Measurements from ENCODE around the gene PRKAR1B. TPM values are rescaled to one million over a fixed set of nuclear protein-coding genes. Genes with fewer than 3 reads are reported as not detected.

The PRKAR1B gene
- total and polyA plus RNA-seq, 2 donors, result 12.3 to 13.7 TPM

- WGBS, result 88% methylated on average over 17 of the region's 17 CpGs
Observed at GRCh38 chr7:596819-597182, 130.3 kb downstream of the PRKAR1B start.

GRCh38 chr7:596071-596818 is 130.8 kb downstream of the PRKAR1B start:
- no peak overlapping the region for H3K27ac ChIP-seq (ENCODE audit: low read depth)
- no peak for DNase-seq (ENCODE audit: extremely low spot score)
- no peaks in the 10 kb centered on the region for H3K4me1 ChIP-seq (ENCODE audit: insufficient read depth)
- 96% methylated on average over 30 of the region's 30 CpGs for WGBS
- H3K4me3 ChIP-seq (ENCODE audit: low read depth, low read length), result no peak overlapping the region
- no peaks in the 10 kb centered on the region for H3K36me3 ChIP-seq (ENCODE audit: insufficient read depth)

More at GRCh38 chr7:596819-597182, 130.3 kb downstream of the PRKAR1B start:
- H3K4me3 ChIP-seq (ENCODE audit: low read depth, low read length), result no peak overlapping the region
- no peaks in the 10 kb centered on the region for H3K36me3 ChIP-seq (ENCODE audit: insufficient read depth)
- H3K27ac ChIP-seq (ENCODE audit: low read depth), result no peak overlapping the region
- no peaks in the 10 kb centered on the region for H3K4me1 ChIP-seq (ENCODE audit: insufficient read depth)
- DNase-seq (ENCODE audit: extremely low spot score), result no peak

- no peak overlapping the region for H3K4me3 ChIP-seq (ENCODE audit: low read depth, low read length)
- no peaks in the 10 kb centered on the region for H3K36me3 ChIP-seq (ENCODE audit: insufficient read depth)
- no peak overlapping the region for H3K27ac ChIP-seq (ENCODE audit: low read depth)
- 93% methylated on average over 10 of the region's 10 CpGs for WGBS
- DNase-seq (ENCODE audit: extremely low spot score), result no peak
- H3K4me1 ChIP-seq (ENCODE audit: insufficient read depth), result no peaks in the 10 kb centered on the region
Observed at GRCh38 chr7:595621-596010, 131.5 kb downstream of the PRKAR1B start.

GRCh38 chr7:594920-595620 is 132.0 kb downstream of the PRKAR1B start:
- 96% methylated on average over 29 of the region's 29 CpGs for WGBS

GRCh38 chr7:594212-594913 is 132.7 kb downstream of the PRKAR1B start:
- no peaks in the 10 kb centered on the region for H3K4me1 ChIP-seq (ENCODE audit: insufficient read depth)
- WGBS, result 95% methylated on average over 16 of the region's 16 CpGs
- no peak overlapping the region for H3K27ac ChIP-seq (ENCODE audit: low read depth)
- DNase-seq (ENCODE audit: extremely low spot score), result no peak
- no peak overlapping the region for H3K4me3 ChIP-seq (ENCODE audit: low read depth, low read length)
- no peaks in the 10 kb centered on the region for H3K36me3 ChIP-seq (ENCODE audit: insufficient read depth)

More at GRCh38 chr7:594920-595620, 132.0 kb downstream of the PRKAR1B start:
- no peak for DNase-seq (ENCODE audit: extremely low spot score)
- Histone ChIP-seq H3K4me3 (ENCODE audit: low read depth, low read length) (no peak overlapping the region), H3K27ac (ENCODE audit: low read depth) (no peak overlapping the region), H3K36me3 (ENCODE audit: insufficient read depth) (no peaks in the 10 kb centered on the region), H3K4me1 (ENCODE audit: insufficient read depth) (no peaks in the 10 kb centered on the region)

- Histone ChIP-seq H3K27ac (ENCODE audit: low read depth) (no peak overlapping the region), H3K4me3 (ENCODE audit: low read depth, low read length) (no peak overlapping the region), H3K4me1 (ENCODE audit: insufficient read depth) (no peaks in the 10 kb centered on the region), H3K36me3 (ENCODE audit: insufficient read depth) (no peaks in the 10 kb centered on the region)
- 83% methylated on average over 34 of the region's 34 CpGs for WGBS
- DNase-seq (ENCODE audit: extremely low spot score), result no peak
Observed at GRCh38 chr7:593324-594115, 133.6 kb downstream of the PRKAR1B start.

- DNase-seq (ENCODE audit: extremely low spot score), result no peak
- H3K27ac ChIP-seq (ENCODE audit: low read depth), result no peak overlapping the region
- H3K4me1 ChIP-seq (ENCODE audit: insufficient read depth), result no peaks in the 10 kb centered on the region
- H3K4me3 ChIP-seq (ENCODE audit: low read depth, low read length), result no peak overlapping the region
- H3K36me3 ChIP-seq (ENCODE audit: insufficient read depth), result no peaks in the 10 kb centered on the region
- WGBS, result 96% methylated on average over 42 of the region's 42 CpGs
Observed at GRCh38 chr7:591856-592628, 135.0 kb downstream of the PRKAR1B start.

- no peak for DNase-seq (ENCODE audit: extremely low spot score)
- WGBS, result 67% methylated on average over 45 of the region's 45 CpGs
- no peak overlapping the region for H3K27ac ChIP-seq (ENCODE audit: low read depth)
- no peak overlapping the region for H3K4me3 ChIP-seq (ENCODE audit: low read depth, low read length)
- no peaks in the 10 kb centered on the region for H3K36me3 ChIP-seq (ENCODE audit: insufficient read depth)
- H3K4me1 ChIP-seq (ENCODE audit: insufficient read depth), result no peaks in the 10 kb centered on the region
Observed at GRCh38 chr7:590731-591551, 136.1 kb downstream of the PRKAR1B start.

- no peaks in the 10 kb centered on the region for H3K36me3 ChIP-seq (ENCODE audit: insufficient read depth)
- H3K27ac ChIP-seq (ENCODE audit: low read depth), result no peak overlapping the region
- H3K4me1 ChIP-seq (ENCODE audit: insufficient read depth), result no peaks in the 10 kb centered on the region
- no peak overlapping the region for H3K4me3 ChIP-seq (ENCODE audit: low read depth, low read length)
- DNase-seq (ENCODE audit: extremely low spot score), result no peak
- 91% methylated on average over 30 of the region's 30 CpGs for WGBS
Observed at GRCh38 chr7:589781-590575, 137.1 kb downstream of the PRKAR1B start.

GRCh38 chr7:587767-588166 is 139.3 kb downstream of the PRKAR1B start:
- Histone ChIP-seq H3K4me3 (ENCODE audit: low read depth, low read length) (no peak overlapping the region), H3K4me1 (ENCODE audit: insufficient read depth) (no peaks in the 10 kb centered on the region), H3K36me3 (ENCODE audit: insufficient read depth) (no peaks in the 10 kb centered on the region), H3K27ac (ENCODE audit: low read depth) (no peak overlapping the region)
- DNase-seq (ENCODE audit: extremely low spot score), result no peak
- 68% methylated on average over 12 of the region's 12 CpGs for WGBS

GRCh38 chr7:586494-586893 is 140.6 kb downstream of the PRKAR1B start:
- H3K36me3 ChIP-seq (ENCODE audit: insufficient read depth), result no peaks in the 10 kb centered on the region
- no peak overlapping the region for H3K27ac ChIP-seq (ENCODE audit: low read depth)
- 97% methylated on average over 4 of the region's 4 CpGs for WGBS
- no peaks in the 10 kb centered on the region for H3K4me1 ChIP-seq (ENCODE audit: insufficient read depth)
- DNase-seq (ENCODE audit: extremely low spot score), result no peak
- no peak overlapping the region for H3K4me3 ChIP-seq (ENCODE audit: low read depth, low read length)

All from urinary bladder (tissue), 4 donors.